ENCODE data around the gene RALGAPB.
"Not testable (repeated sequence)": the region's sequence is repeated elsewhere in the genome, so short reads cannot be mapped to it uniquely, and the experiment has no call there.

The RALGAPB gene

DNA sequence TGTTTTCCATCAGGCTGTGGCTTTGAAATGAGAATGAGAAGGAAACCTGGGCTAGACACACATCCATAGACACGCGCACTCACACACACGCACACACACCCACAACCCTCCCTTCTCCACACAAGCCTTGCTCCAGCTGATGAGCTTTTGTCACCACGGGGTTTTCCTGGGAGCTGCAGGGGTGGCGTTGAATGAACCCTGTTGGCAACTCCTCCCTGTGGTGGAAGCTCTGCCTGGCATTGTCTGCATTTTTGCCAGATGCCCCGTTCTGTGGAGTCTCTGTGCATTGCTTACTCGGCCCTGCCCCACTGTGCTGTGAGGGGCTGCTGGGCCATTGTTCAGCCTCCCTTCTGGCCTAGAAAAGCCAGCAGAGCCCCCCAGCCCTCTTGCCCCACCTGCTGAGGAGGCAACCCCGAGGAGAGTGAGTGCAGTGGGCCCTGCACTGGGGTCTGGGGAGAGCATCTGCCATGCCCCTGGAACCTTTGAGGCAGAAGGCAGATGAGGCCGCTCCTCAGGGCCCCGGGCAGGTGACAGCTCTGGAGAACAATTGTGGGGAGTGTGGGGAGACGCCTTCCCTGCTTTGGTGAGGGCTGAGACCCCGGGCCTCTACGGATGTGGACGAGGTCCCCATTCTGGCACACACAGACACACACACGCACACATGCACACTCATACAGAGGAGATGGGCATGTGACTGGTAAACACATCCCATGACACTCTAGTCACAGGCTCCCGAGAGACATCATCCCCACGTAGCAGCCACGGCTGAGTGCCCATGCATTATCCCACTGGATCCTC, 118.2 kb downstream of the RALGAPB start:
- TF ChIP-seq, protein P1, sequence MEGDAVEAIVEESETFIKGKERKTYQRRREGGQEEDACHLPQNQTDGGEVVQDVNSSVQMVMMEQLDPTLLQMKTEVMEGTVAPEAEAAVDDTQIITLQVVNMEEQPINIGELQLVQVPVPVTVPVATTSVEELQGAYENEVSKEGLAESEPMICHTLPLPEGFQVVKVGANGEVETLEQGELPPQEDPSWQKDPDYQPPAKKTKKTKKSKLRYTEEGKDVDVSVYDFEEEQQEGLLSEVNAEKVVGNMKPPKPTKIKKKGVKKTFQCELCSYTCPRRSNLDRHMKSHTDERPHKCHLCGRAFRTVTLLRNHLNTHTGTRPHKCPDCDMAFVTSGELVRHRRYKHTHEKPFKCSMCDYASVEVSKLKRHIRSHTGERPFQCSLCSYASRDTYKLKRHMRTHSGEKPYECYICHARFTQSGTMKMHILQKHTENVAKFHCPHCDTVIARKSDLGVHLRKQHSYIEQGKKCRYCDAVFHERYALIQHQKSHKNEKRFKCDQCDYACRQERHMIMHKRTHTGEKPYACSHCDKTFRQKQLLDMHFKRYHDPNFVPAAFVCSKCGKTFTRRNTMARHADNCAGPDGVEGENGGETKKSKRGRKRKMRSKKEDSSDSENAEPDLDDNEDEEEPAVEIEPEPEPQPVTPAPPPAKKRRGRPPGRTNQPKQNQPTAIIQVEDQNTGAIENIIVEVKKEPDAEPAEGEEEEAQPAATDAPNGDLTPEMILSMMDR (IDR thresholded peaks at IDR 0.05; ENCODE audit: insufficient read depth, low read length, poor library complexity, severe bottlenecking) = no peak
- H3K36me3 ChIP-seq (ENCODE audit: control insufficient read depth, insufficient read depth, low read length) = no peaks in the 10 kb centered on the region
- no peak for DNase-seq (ENCODE audit: extremely low read depth, insufficient read length)
- H3K4me3 ChIP-seq (replicated peaks; ENCODE audit: low read depth, low read length) = no peak overlapping the region
- peaks cover 3% of the 10 kb centered on the region; the same call in 1 of the 2 replicates for H3K27me3 ChIP-seq (replicated peaks; ENCODE audit: control insufficient read depth, insufficient read depth, low read length)

- Histone ChIP-seq H3K4me3 (replicated peaks; ENCODE audit: low read depth, low read length) (no peak overlapping the region), H3K27me3 (replicated peaks; ENCODE audit: control insufficient read depth, insufficient read depth, low read length) (peaks cover 3% of the 10 kb centered on the region; the same call in 1 of the 2 replicates), H3K36me3 (ENCODE audit: control insufficient read depth, insufficient read depth, low read length) (no peaks in the 10 kb centered on the region)
- TF ChIP-seq, protein P1 (IDR thresholded peaks at IDR 0.05; ENCODE audit: insufficient read depth, low read length, poor library complexity, severe bottlenecking) = no peak
- no peak for DNase-seq (ENCODE audit: extremely low read depth, insufficient read length)
These were observed 119.1 kb downstream of the RALGAPB start for GRCh38 chr20:38591474-38592410.

GRCh38 chr20:38592411-38592790, 119.8 kb downstream of the RALGAPB start:
- not testable (repeated sequence) for DNase-seq (ENCODE audit: extremely low read depth, insufficient read length); H3K4me3 ChIP-seq (replicated peaks; ENCODE audit: low read depth, low read length); H3K36me3 ChIP-seq (ENCODE audit: control insufficient read depth, insufficient read depth, low read length); H3K27me3 ChIP-seq (replicated peaks; ENCODE audit: control insufficient read depth, insufficient read depth, low read length)

GRCh38 chr20:38594281-38594680, 121.6 kb downstream of the RALGAPB start:
- H3K36me3 ChIP-seq (ENCODE audit: control insufficient read depth, insufficient read depth, low read length); DNase-seq (ENCODE audit: extremely low read depth, insufficient read length); H3K27me3 ChIP-seq (replicated peaks; ENCODE audit: control insufficient read depth, insufficient read depth, low read length); H3K4me3 ChIP-seq (replicated peaks; ENCODE audit: low read depth, low read length): not testable (repeated sequence)

DNA sequence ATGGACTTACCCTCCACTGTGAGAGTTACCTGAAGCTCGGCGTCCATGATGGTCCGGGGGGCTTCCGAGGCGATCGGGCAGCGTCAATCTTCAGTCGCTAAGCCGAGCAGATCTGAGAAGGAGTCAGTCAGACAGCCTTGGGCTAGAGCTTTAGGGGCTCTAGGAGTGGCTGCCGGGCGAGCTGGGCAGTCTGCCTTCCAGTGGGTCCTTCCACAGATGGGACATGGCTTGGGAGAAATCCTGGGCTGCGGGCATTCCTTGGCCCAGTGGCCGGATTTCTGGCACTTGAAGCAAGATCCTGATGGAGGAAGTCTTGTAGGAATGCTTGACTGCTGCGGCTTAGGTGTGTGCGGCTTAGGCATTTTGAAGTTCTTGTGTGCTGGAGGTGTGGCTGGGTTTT, 123.2 kb downstream of the RALGAPB start:
- not testable (repeated sequence) for DNase-seq (ENCODE audit: extremely low read depth, insufficient read length); H3K36me3 ChIP-seq (ENCODE audit: control insufficient read depth, insufficient read depth, low read length); H3K4me3 ChIP-seq (replicated peaks; ENCODE audit: low read depth, low read length); H3K27me3 ChIP-seq (replicated peaks; ENCODE audit: control insufficient read depth, insufficient read depth, low read length)

- DNase-seq (ENCODE audit: extremely low read depth, insufficient read length) = no peak
- Histone ChIP-seq H3K4me3 (replicated peaks; ENCODE audit: low read depth, low read length) (no peak overlapping the region), H3K27me3 (replicated peaks; ENCODE audit: control insufficient read depth, insufficient read depth, low read length) (peaks cover 2% of the 10 kb centered on the region), H3K36me3 (ENCODE audit: control insufficient read depth, insufficient read depth, low read length) (no peaks in the 10 kb centered on the region)
- TF ChIP-seq, protein P1 (IDR thresholded peaks at IDR 0.05; ENCODE audit: insufficient read depth, low read length, poor library complexity, severe bottlenecking) = no peak
These were observed 126.8 kb downstream of the RALGAPB start for GRCh38 chr20:38599410-38599882.

GRCh38 chr20:38600057-38600456, 127.4 kb downstream of the RALGAPB start:
- Histone ChIP-seq H3K4me3 (replicated peaks; ENCODE audit: low read depth, low read length) (no peak overlapping the region), H3K36me3 (ENCODE audit: control insufficient read depth, insufficient read depth, low read length) (no peaks in the 10 kb centered on the region), H3K27me3 (replicated peaks; ENCODE audit: control insufficient read depth, insufficient read depth, low read length) (peaks cover 2% of the 10 kb centered on the region)
- DNase-seq (ENCODE audit: extremely low read depth, insufficient read length) = no peak
- TF ChIP-seq, protein P1 (IDR thresholded peaks at IDR 0.05; ENCODE audit: insufficient read depth, low read length, poor library complexity, severe bottlenecking) = no peak

Data from GM06990 (cell line).